GM18498 (cell line): ENCODE data around the gene EML4.
"Not testable (repeated sequence)": the region's sequence is repeated elsewhere in the genome, so short reads cannot be mapped to it uniquely, and the experiment has no call there.

Experiments
- ATAC-seq: cut with Tn5 transposase; IDR thresholded peaks from one replicate; pipeline ENCODE4 v1.9.1; 2021; ENCODE audit warnings: mild to moderate bottlenecking, moderate library complexity; ENCODE audit not compliant: unreplicated experiment

EML4 gene

GRCh38 chr2:42327125-42327524, 158.0 kb downstream of the EML4 start:
- no peak for ATAC-seq

- no peak for ATAC-seq
These were observed 159.1 kb downstream of the EML4 start for GRCh38 chr2:42328148-42328833.

- ATAC-seq: no peak
These were observed 159.8 kb downstream of the EML4 start for GRCh38 chr2:42328923-42329322.

- no peak for ATAC-seq
These were observed 160.6 kb downstream of the EML4 start for GRCh38 chr2:42329736-42330135.

GRCh38 chr2:42331569-42332284, 162.6 kb downstream of the EML4 start:
- no peak for ATAC-seq

- ATAC-seq: no peak
These were observed 163.4 kb downstream of the EML4 start for GRCh38 chr2:42332575-42332974.

- no peak for ATAC-seq
These were observed 164.4 kb downstream of the EML4 start for GRCh38 chr2:42333579-42333978.

GRCh38 chr2:42334220-42334619, 165.1 kb downstream of the EML4 start:
- ATAC-seq: no peak

- not testable (repeated sequence) for ATAC-seq
These were observed 165.7 kb downstream of the EML4 start for GRCh38 chr2:42334865-42335264.

- ATAC-seq: no peak
These were observed 166.5 kb downstream of the EML4 start for GRCh38 chr2:42335514-42336104.

GRCh38 chr2:42336361-42336965, 167.3 kb downstream of the EML4 start:
- no peak for ATAC-seq

- ATAC-seq: no peak
These were observed 168.2 kb downstream of the EML4 start for GRCh38 chr2:42337356-42337820.

- ATAC-seq: no peak
These were observed 168.9 kb downstream of the EML4 start for GRCh38 chr2:42337846-42338566.

- ATAC-seq: no peak
These were observed 169.5 kb downstream of the EML4 start for GRCh38 chr2:42338567-42339190.

GRCh38 chr2:42339191-42339912, 170.2 kb downstream of the EML4 start:
- no peak for ATAC-seq

- no peak for ATAC-seq
These were observed 171.1 kb downstream of the EML4 start for GRCh38 chr2:42340045-42340937.

GRCh38 chr2:42340938-42341636, 171.9 kb downstream of the EML4 start:
- no peak for ATAC-seq
